K562 (cell line): Measurements from ENCODE around the gene MAPKAPK3. TPM values are rescaled to one million over a fixed set of nuclear protein-coding genes. Genes with fewer than 3 reads are reported as not detected.
A peak's percentile ranks its signal among the peaks of the same experiment; 100 is the strongest.

Source experiments
- CBFB ChIP-seq: sonication (generic); formaldehyde crosslinking; IDR thresholded peaks from 2 replicates; pipeline ENCODE4 v1.4.0; 2020; ENCODE audit warnings: mild to moderate bottlenecking, missing genetic modification reagents
- CTBP1 ChIP-seq: fragments of 450-650 bp; IDR thresholded peaks from 2 replicates; pipeline ENCODE4 v1.6.1; 2016; ENCODE audit warnings: borderline replicate concordance
- KAT7 ChIP-seq: sonication (generic); formaldehyde crosslinking; IDR thresholded peaks from 2 replicates; pipeline ENCODE4 v1.8.0; 2022; ENCODE audit warnings: missing genetic modification reagents, mild to moderate bottlenecking, borderline replicate concordance
- polyA plus RNA-seq, 8 experiments: library from polyadenylated mRNA; depleted of rRNA in 4 of 8; stranded (reverse) in 5 of 8; unstranded in 3 of 8; fragments of >200 nt; fragmentation: Nextera tagmentation in 2 of 8; fragmentation: Illumina TruSeq in 1 of 8; extraction: Ambion mirVana in 2 of 8; extraction: Trizol in 1 of 8; gene quantifications; 2 replicates each; pipeline versions ENCODE4 v1.2.1 to v1.2.3, GENCODE V29; 2011 to 2014; ENCODE audit warnings: inconsistent platforms in 1 of 8, missing spikeins in 1 of 8
- total RNA-seq, 7 experiments: library from RNA; depleted of rRNA in 6 of 7; stranded (reverse); fragments of >200 nt in 6 of 7; fragmentation: Illumina TruSeq in 2 of 7; extraction: Trizol in 2 of 7; gene quantifications; 2 replicates each; pipeline versions ENCODE4 v1.2.1 to v1.2.3, GENCODE V29; 2011 to 2021; ENCODE audit warnings: low replicate concordance in 1 of 7
- TF ChIP-seq, protein P1 (sequence below): fragments of 450-650 bp; IDR thresholded peaks from 2 replicates; pipeline ENCODE4 v1.6.1; 2017; ENCODE audit warnings: antibody characterized with exemption, mild to moderate bottlenecking

MAPKAPK3 gene
- total and polyA plus RNA-seq, 9 of the 15 experiments (the other 6 are each of a cell fraction or from before 2014, with no cell fraction given), result 8.0 to 56.4 (median 41.2) TPM

DNA sequence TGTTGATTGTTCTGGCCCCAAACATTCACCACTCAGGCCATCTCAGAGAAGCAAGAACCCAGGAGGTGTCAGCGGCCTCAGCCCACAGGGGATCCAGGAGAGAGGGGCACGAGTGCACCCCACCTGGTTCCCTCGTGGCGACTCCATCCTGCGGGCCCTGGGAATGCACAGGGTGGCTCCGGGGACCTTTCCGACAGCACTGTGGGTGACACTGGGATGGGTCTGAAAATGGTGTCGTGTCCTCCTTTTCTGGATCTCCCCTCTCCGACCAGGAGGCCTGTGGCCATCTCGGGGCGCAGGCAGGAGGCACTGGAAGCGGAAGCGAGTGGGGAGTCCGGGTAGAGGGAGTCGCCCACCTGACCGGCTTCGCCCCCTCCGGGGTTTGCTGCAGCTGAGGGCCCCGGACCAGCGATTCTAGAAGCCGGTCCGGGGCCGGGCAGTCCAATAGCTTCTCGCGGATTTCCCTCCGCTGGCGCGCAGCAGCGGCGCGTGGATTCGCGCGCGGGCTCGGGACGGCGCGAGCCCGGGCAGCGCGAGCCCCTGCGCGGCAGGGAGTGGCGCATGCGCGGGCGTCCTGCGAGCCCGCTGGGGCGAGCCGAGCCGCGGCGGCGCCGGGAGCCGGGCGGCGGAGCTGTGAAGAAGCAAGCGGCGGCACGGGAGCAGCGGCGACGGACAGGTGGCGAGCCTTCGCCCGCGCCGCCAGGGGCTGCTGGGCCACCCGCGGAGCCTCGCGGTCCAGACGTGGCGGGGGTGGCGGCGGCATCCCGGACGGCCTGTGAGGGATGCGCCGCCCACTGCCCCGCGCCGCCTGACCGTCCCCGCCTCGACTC is 57.6 kb downstream of the MAPKAPK3 start, which contains the start of gene DOCK3 (continued):
- TF ChIP-seq, protein P1, sequence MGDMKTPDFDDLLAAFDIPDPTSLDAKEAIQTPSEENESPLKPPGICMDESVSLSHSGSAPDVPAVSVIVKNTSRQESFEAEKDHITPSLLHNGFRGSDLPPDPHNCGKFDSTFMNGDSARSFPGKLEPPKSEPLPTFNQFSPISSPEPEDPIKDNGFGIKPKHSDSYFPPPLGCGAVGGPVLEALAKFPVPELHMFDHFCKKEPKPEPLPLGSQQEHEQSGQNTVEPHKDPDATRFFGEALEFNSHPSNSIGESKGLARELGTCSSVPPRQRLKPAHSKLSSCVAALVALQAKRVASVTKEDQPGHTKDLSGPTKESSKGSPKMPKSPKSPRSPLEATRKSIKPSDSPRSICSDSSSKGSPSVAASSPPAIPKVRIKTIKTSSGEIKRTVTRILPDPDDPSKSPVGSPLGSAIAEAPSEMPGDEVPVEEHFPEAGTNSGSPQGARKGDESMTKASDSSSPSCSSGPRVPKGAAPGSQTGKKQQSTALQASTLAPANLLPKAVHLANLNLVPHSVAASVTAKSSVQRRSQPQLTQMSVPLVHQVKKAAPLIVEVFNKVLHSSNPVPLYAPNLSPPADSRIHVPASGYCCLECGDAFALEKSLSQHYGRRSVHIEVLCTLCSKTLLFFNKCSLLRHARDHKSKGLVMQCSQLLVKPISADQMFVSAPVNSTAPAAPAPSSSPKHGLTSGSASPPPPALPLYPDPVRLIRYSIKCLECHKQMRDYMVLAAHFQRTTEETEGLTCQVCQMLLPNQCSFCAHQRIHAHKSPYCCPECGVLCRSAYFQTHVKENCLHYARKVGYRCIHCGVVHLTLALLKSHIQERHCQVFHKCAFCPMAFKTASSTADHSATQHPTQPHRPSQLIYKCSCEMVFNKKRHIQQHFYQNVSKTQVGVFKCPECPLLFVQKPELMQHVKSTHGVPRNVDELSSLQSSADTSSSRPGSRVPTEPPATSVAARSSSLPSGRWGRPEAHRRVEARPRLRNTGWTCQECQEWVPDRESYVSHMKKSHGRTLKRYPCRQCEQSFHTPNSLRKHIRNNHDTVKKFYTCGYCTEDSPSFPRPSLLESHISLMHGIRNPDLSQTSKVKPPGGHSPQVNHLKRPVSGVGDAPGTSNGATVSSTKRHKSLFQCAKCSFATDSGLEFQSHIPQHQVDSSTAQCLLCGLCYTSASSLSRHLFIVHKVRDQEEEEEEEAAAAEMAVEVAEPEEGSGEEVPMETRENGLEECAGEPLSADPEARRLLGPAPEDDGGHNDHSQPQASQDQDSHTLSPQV, result no peak
- TF ChIP-seq CTBP1 (peak; percentile 61; the same call in 1 of the 2 replicates), KAT7 (CRISPR knock-in tag) (no peak), CBFB (no peak)
